A673 (cell line): Measurements from ENCODE around the gene SPATS2. TPM values are rescaled to one million over a fixed set of nuclear protein-coding genes. Genes with fewer than 3 reads are reported as not detected.

Experiments
- BruUV-seq: library from RNA; stranded (reverse); fragments of 400-500 nt; replicated peaks from 2 replicates; lab custom pipeline; 2021; lab: Mats Ljungman, UMichigan
- CTCF ChIA-PET: fragments of 300-600 bp; sonication (Branson Sonifier 250); formaldehyde crosslinking; loops from one replicate; lab custom pipeline; 2022; ENCODE audit warnings: antibody characterized with exemption; lab: Charles Lee
- POLR2A ChIA-PET: fragments of 300-600 bp; sonication (Branson Sonifier 250); formaldehyde crosslinking; loops from one replicate; lab custom pipeline; 2022; ENCODE audit warnings: antibody characterized with exemption; ENCODE audit not compliant: low non-redundant PET; lab: Charles Lee
- DNase-seq: peaks from one replicate; pipeline ENCODE4 v3.0.0-alpha.2; 2015; ENCODE audit warnings: low spot score
- H3K27ac ChIP-seq: fragments of 200-600 bp; sonication (generic); 2 replicates; pipeline ENCODE4 v1.5.1; 2016; ENCODE audit warnings: mixed run types, low read depth, mild to moderate bottlenecking, mixed read lengths, antibody characterized with exemption, low read length; ENCODE audit not compliant: poor library complexity, severe bottlenecking
- H3K27me3 ChIP-seq: fragments of 200-600 bp; sonication (generic); replicated peaks from 2 replicates; pipeline ENCODE4 v1.6.1; 2017; ENCODE audit warnings: mixed run types, low read depth, mild to moderate bottlenecking, mixed read lengths, antibody characterized with exemption, low read length; ENCODE audit not compliant: insufficient read depth, poor library complexity
- H3K36me3 ChIP-seq: fragments of 200-600 bp; sonication (generic); 2 replicates; pipeline ENCODE4 v1.6.1; 2016; ENCODE audit warnings: mixed run types, mild to moderate bottlenecking, mixed read lengths, antibody characterized with exemption, low read length; ENCODE audit not compliant: insufficient read depth, poor library complexity, severe bottlenecking
- H3K4me1 ChIP-seq: fragments of 200-600 bp; sonication (generic); 2 replicates; pipeline ENCODE4 v1.6.1; 2017; ENCODE audit warnings: mixed run types, mild to moderate bottlenecking, mixed read lengths, antibody characterized with exemption, low read length; ENCODE audit not compliant: insufficient read depth, poor library complexity, severe bottlenecking
- H3K4me3 ChIP-seq: fragments of 200-600 bp; sonication (generic); 2 replicates; pipeline ENCODE4 v1.5.1; 2016; ENCODE audit warnings: low read depth, mixed run types, mild to moderate bottlenecking, mixed read lengths, low read length; ENCODE audit not compliant: poor library complexity, severe bottlenecking
- H3K9me3 ChIP-seq: fragments of 200-600 bp; sonication (generic); 2 replicates; pipeline ENCODE4 v1.6.1; 2016; ENCODE audit warnings: mixed run types, low read depth, mild to moderate bottlenecking, mixed read lengths, antibody characterized with exemption, low read length; ENCODE audit not compliant: poor library complexity, severe bottlenecking
- CTCF ChIP-seq: fragments of 300-800, 200-600 bp; sonication (generic); conservative IDR thresholded peaks from 2 replicates; pipeline ENCODE4 v1.5.1; 2017; ENCODE audit warnings: low read depth, mild to moderate bottlenecking, antibody characterized with exemption, low read length, moderate library complexity, mixed read lengths
- EZH2 ChIP-seq: fragments of 200-600 bp; sonication (generic); IDR thresholded peaks from 2 replicates; pipeline ENCODE4 v1.6.1; 2017; ENCODE audit warnings: borderline replicate concordance, low read depth, mild to moderate bottlenecking, mixed read lengths, antibody characterized with exemption, low read length; ENCODE audit not compliant: poor library complexity, severe bottlenecking
- intact Hi-C: fragments of 100-400 bp; cut with micrococcal nuclease; formaldehyde crosslinking; loops from one replicate; pipeline ENCODE4 v1.10.0; 2022; ENCODE audit not compliant: unreplicated experiment
- total RNA-seq: library from RNA; stranded (reverse); gene quantifications from 2 replicates; pipeline ENCODE4 v1.2.3, GENCODE V29; 2021

Gene SPATS2
- total RNA-seq, 1 experiment from 2014 or later: 82.8 TPM

- Histone ChIP-seq H3K4me1 (peaks cover 9% of the 10 kb centered on the region), H3K4me3 (no peak overlapping the region), H3K9me3 (no peaks in the 10 kb centered on the region), H3K27ac (no peak overlapping the region), H3K36me3 (no peaks in the 10 kb centered on the region), H3K27me3 (no peaks in the 10 kb centered on the region)
- no peak for DNase-seq
- POLR2A ChIA-PET: no interaction called here
- intact Hi-C loops: no loop called here
- no TSS peak for BruUV-seq
- TF ChIP-seq CTCF (no peak), EZH2 (no peak)
- CTCF ChIA-PET: interaction anchor here (1.1 kb wide), 1 partner anchor 17 kb away, joined by 12 read pairs; no protein-coding TSS in a partner anchor
These were observed 47.1 kb downstream of the SPATS2 start for GRCh38 chr12:49414364-49414763.

GRCh38 chr12:49415521-49415970 is 48.3 kb downstream of the SPATS2 start:
- CTCF ChIA-PET: no interaction called here

GRCh38 chr12:49416892-49417291 is 49.6 kb downstream of the SPATS2 start:
- intact Hi-C loops: no loop called here
- ChIA-PET POLR2A (interaction anchor here (0.7 kb wide), 1 partner anchor 811 kb away, joined by 5 read pairs; no protein-coding TSS in a partner anchor), CTCF (no interaction called here)
- Histone ChIP-seq H3K9me3 (no peaks in the 10 kb centered on the region), H3K4me1 (peaks cover 14% of the 10 kb centered on the region), H3K27me3 (no peaks in the 10 kb centered on the region), H3K4me3 (no peak overlapping the region), H3K27ac (no peak overlapping the region), H3K36me3 (no peaks in the 10 kb centered on the region)
- no peak for TF ChIP-seq EZH2
- TF ChIP-seq CTCF: no peak
- BruUV-seq: no TSS peak
- DNase-seq: no peak

More at GRCh38 chr12:49415521-49415970, 48.3 kb downstream of the SPATS2 start:
- POLR2A ChIA-PET: no interaction called here
- no peaks in the 10 kb centered on the region for H3K27me3 ChIP-seq
- H3K27ac ChIP-seq: no peak overlapping the region
- no peak for TF ChIP-seq EZH2
- no peak for TF ChIP-seq CTCF
- DNase-seq: no peak
- BruUV-seq: no TSS peak
- no peaks in the 10 kb centered on the region for H3K9me3 ChIP-seq
- peaks cover 14% of the 10 kb centered on the region for H3K4me1 ChIP-seq
- no peaks in the 10 kb centered on the region for H3K36me3 ChIP-seq
- no peak overlapping the region for H3K4me3 ChIP-seq
- intact Hi-C loops: no loop called here
